Testis (tissue), 2 donors: ENCODE results near the gene PSEN1.

Experiments
- CTCF ChIP-seq, 3 experiments: fragments of 450-650 bp in 2 of 3; fragments of 200-600 bp in 1 of 3; sonication (generic) in 1 of 3; IDR thresholded peaks; one replicate each; pipeline ENCODE4 v1.5.1; 2016 to 2019; ENCODE audit warnings: antibody characterized with exemption in 3 of 3, mild to moderate bottlenecking in 2 of 3, moderate library complexity in 1 of 3
- POLR2A ChIP-seq: fragments of 450-650 bp; IDR thresholded peaks from one replicate; pipeline ENCODE4 v1.6.1; 2017; ENCODE audit warnings: antibody characterized with exemption, mild to moderate bottlenecking, moderate library complexity

DNA sequence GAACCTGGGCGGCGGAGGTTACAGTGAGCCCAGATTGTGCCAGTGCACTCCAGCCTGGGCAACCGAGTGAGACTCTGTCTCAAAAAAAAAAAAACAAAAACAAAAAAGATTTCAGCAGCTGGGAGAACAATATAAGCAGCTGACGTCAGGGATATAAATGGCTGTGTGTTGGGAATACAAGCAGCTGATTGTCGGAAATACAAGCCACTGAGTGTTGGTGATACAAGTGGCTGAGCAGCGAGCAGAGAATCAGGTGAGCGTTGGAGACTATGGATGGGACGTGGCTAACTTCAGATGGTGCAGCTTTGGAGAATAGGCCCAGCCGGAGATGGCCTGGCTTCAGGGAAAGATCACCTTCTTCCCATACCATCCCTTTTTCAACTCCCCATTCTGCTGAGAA, 32.0 kb downstream of the PSEN1 start:
- TF ChIP-seq CTCF (IDR thresholded peaks at IDR 0.05) (no peak), POLR2A (no peak)
